H1 (cell line): Measurements from ENCODE around the gene LRRC10. TPM values are rescaled to one million over a fixed set of nuclear protein-coding genes. Genes with fewer than 3 reads are reported as not detected.

Source experiments
- CTCF ChIA-PET: fragments of 300-600 bp; sonication (Branson Sonifier 250); formaldehyde crosslinking; loops from one replicate; lab custom pipeline; 2021; ENCODE audit not compliant: partially characterized antibody; lab: Charles Lee
- POLR2A ChIA-PET: fragments of 300-600 bp; sonication (Branson Sonifier 250); formaldehyde crosslinking; loops from one replicate; lab custom pipeline; 2021; ENCODE audit warnings: inconsistent platforms; ENCODE audit not compliant: partially characterized antibody; lab: Charles Lee
- DNase-seq, 2 experiments: peaks; one replicate each; pipeline versions ENCODE4 v3.0.0 to v3.0.0-alpha.2; 2010 to 2022; ENCODE audit warnings: low spot score in 2 of 2, low read depth in 1 of 2, mixed read lengths in 1 of 2
- FAIRE-seq: peaks from 2 replicates; lab custom pipeline; 2011; peaks lifted over from hg19 to GRCh38; lab: Jason Lieb, UNC
- H2AFZ ChIP-seq: 2 replicates; pipeline ENCODE4 v1.8.1; 2012; ENCODE audit warnings: low read length, inconsistent platforms
- H2AK5ac ChIP-seq: 2 replicates; pipeline ENCODE4 v1.6.1; 2013; ENCODE audit warnings: low read depth, low read length
- H2BK120ac ChIP-seq: replicated peaks from 2 replicates; pipeline ENCODE3; 2013; ENCODE audit warnings: low read depth, low read length, inconsistent platforms
- H2BK12ac ChIP-seq: 2 replicates; pipeline ENCODE4 v1.6.1; 2013; ENCODE audit warnings: low read depth, low read length
- H2BK15ac ChIP-seq: 2 replicates; pipeline ENCODE4 v1.6.1; 2013; ENCODE audit warnings: low read length
- H2BK20ac ChIP-seq: 2 replicates; pipeline ENCODE4 v1.6.1; 2013; ENCODE audit warnings: low read length
- H2BK5ac ChIP-seq: 2 replicates; pipeline ENCODE4 v1.6.1; 2013; ENCODE audit warnings: low read depth, low read length
- H3K14ac ChIP-seq: 2 replicates; pipeline ENCODE4 v1.6.1; 2013; ENCODE audit warnings: inconsistent platforms; ENCODE audit not compliant: insufficient read length
- H3K18ac ChIP-seq: 2 replicates; pipeline ENCODE4 v1.6.1; 2013; ENCODE audit warnings: low read length; ENCODE audit errors: extremely low read depth
- H3K23ac ChIP-seq: 2 replicates; pipeline ENCODE4 v1.6.1; 2013; ENCODE audit warnings: inconsistent platforms; ENCODE audit not compliant: insufficient read length
- H3K23me2 ChIP-seq: 2 replicates; pipeline ENCODE4 v1.6.1; 2013; ENCODE audit warnings: low read depth, low read length
- H3K27ac ChIP-seq: 2 replicates; pipeline ENCODE4 v1.6.1; 2011; ENCODE audit warnings: low read depth, low read length, inconsistent platforms
- H3K27me3 ChIP-seq, 4 experiments: replicated peaks in 1 of 4; 1 replicate in 1 of 4; 2 replicates in 3 of 4; pipeline versions ENCODE4 v1.6.1 to v1.8.1; 2011 to 2013; ENCODE audit warnings: low read length in 3 of 4, mild to moderate bottlenecking in 3 of 4, inconsistent platforms in 2 of 4, mixed read lengths in 2 of 4, moderate library complexity in 1 of 4; ENCODE audit not compliant: control insufficient read depth in 3 of 4, insufficient read depth in 3 of 4; ENCODE audit errors: extremely low read depth in 1 of 4
- H3K36me3 ChIP-seq, 4 experiments: 2 replicates each; pipeline versions ENCODE4 v1.6.1 to v1.8.1; 2011 to 2013; ENCODE audit warnings: mild to moderate bottlenecking in 4 of 4, low read length in 3 of 4, moderate library complexity in 2 of 4, control low read depth in 1 of 4, inconsistent platforms in 1 of 4; ENCODE audit not compliant: insufficient read depth in 4 of 4, control insufficient read depth in 2 of 4
- H3K4ac ChIP-seq: replicated peaks from 2 replicates; pipeline ENCODE3; 2013; ENCODE audit warnings: low read length, low read depth, mixed read lengths, inconsistent platforms; ENCODE audit not compliant: insufficient read length
- H3K4me1 ChIP-seq, 4 experiments: replicated peaks in 1 of 4; 1 replicate in 1 of 4; 2 replicates in 3 of 4; pipeline versions ENCODE4 v1.6.1 to v1.8.1; 2011 to 2013; ENCODE audit warnings: low read length in 3 of 4, inconsistent platforms in 2 of 4, mixed read lengths in 1 of 4; ENCODE audit not compliant: insufficient read depth in 4 of 4, control insufficient read depth in 3 of 4
- H3K4me2 ChIP-seq, 2 experiments: 2 replicates each; pipeline versions ENCODE4 v1.6.1 to v1.8.1; 2011 to 2013; ENCODE audit warnings: low read depth in 2 of 2, low read length in 2 of 2, control low read depth in 1 of 2, inconsistent platforms in 1 of 2, mild to moderate bottlenecking in 1 of 2; ENCODE audit not compliant: insufficient read depth in 1 of 2
- H3K4me3 ChIP-seq, 4 experiments: fragments of 200-600, 300-600 bp in 1 of 4; sonication (generic), shearing (Covaris generic), sonication (Bioruptor Twin) in 1 of 4; 2 replicates each; pipeline versions ENCODE4 v1.5.1 to v1.8.1; 2011 to 2016; ENCODE audit warnings: low read length in 4 of 4, low read depth in 3 of 4, control low read depth in 2 of 4, inconsistent platforms in 2 of 4, mild to moderate bottlenecking in 2 of 4, mixed read lengths in 1 of 4, moderate library complexity in 1 of 4; ENCODE audit not compliant: insufficient read depth in 2 of 4; ENCODE audit errors: extremely low read depth in 1 of 4
- H3K56ac ChIP-seq: replicated peaks from 2 replicates; pipeline ENCODE3; 2013; ENCODE audit warnings: low read depth, mild to moderate bottlenecking, mixed read lengths, low read length, inconsistent platforms; ENCODE audit not compliant: insufficient read length
- H3K79me1 ChIP-seq: 2 replicates; pipeline ENCODE4 v1.6.1; 2013; ENCODE audit warnings: low read depth, low read length, control low read depth
- H3K79me2 ChIP-seq, 2 experiments: 2 replicates each; pipeline versions ENCODE4 v1.6.1 to v1.8.1; 2012 to 2013; ENCODE audit warnings: low read length in 2 of 2, mild to moderate bottlenecking in 2 of 2, inconsistent platforms in 1 of 2; ENCODE audit not compliant: insufficient read depth in 2 of 2, control insufficient read depth in 1 of 2
- H3K9ac ChIP-seq, 4 experiments: replicated peaks in 1 of 4; 1 replicate in 1 of 4; 2 replicates in 3 of 4; pipeline versions ENCODE4 v1.6.1 to v1.8.1; 2011 to 2013; ENCODE audit warnings: low read depth in 3 of 4, low read length in 3 of 4, control low read depth in 2 of 4, mild to moderate bottlenecking in 2 of 4, moderate library complexity in 2 of 4, inconsistent platforms in 1 of 4; ENCODE audit errors: extremely low read depth in 1 of 4
- H3K9me3 ChIP-seq, 2 experiments: 2 replicates each; pipeline versions ENCODE4 v1.6.1 to v1.8.1; 2012 to 2013; ENCODE audit warnings: mild to moderate bottlenecking in 2 of 2, moderate library complexity in 2 of 2, control low read depth in 1 of 2, inconsistent platforms in 1 of 2, low read depth in 1 of 2, low read length in 1 of 2, mixed read lengths in 1 of 2; ENCODE audit not compliant: insufficient read depth in 2 of 2
- H4K20me1 ChIP-seq, 2 experiments: replicated peaks in 1 of 2; 2 replicates each; pipeline versions ENCODE3 to v1.8.1; 2011 to 2013; ENCODE audit warnings: inconsistent platforms in 2 of 2, low read length in 2 of 2, mild to moderate bottlenecking in 1 of 2; ENCODE audit not compliant: insufficient read depth in 2 of 2, control insufficient read depth in 1 of 2
- H4K5ac ChIP-seq: 2 replicates; pipeline ENCODE4 v1.6.1; 2013; ENCODE audit warnings: low read length, low read depth, mixed read lengths, inconsistent platforms; ENCODE audit not compliant: insufficient read length
- H4K8ac ChIP-seq: 2 replicates; pipeline ENCODE4 v1.8.0; 2013; ENCODE audit warnings: mild to moderate bottlenecking, moderate library complexity, low read length, inconsistent platforms; ENCODE audit not compliant: insufficient read depth; ENCODE audit errors: extremely low read depth
- H4K91ac ChIP-seq: replicated peaks from 2 replicates; pipeline ENCODE3; 2013; ENCODE audit warnings: low read length, mixed read lengths, inconsistent platforms; ENCODE audit not compliant: insufficient read length
- CHD2 ChIP-seq: IDR thresholded peaks from 2 replicates; pipeline ENCODE4 v1.6.1; 2012; ENCODE audit warnings: low read length, improper control_type of control experiment
- JUN ChIP-seq: IDR thresholded peaks from 2 replicates; pipeline ENCODE4 v1.6.1; 2011; ENCODE audit warnings: low read depth, mild to moderate bottlenecking, improper control_type of control experiment, low read length
- KDM4A ChIP-seq: IDR thresholded peaks from one replicate; pipeline ENCODE4 v1.7.1; 2012; ENCODE audit warnings: low read depth, mild to moderate bottlenecking, moderate library complexity, low read length, inconsistent platforms; ENCODE audit not compliant: severe bottlenecking
- NRF1 ChIP-seq: IDR thresholded peaks from 2 replicates; pipeline ENCODE4 v1.6.1; 2011; ENCODE audit warnings: mild to moderate bottlenecking, low read depth, low read length, improper control_type of control experiment
- POLR2A ChIP-seq, 2 experiments: IDR thresholded peaks; 1 replicate in 1 of 2; 2 replicates in 1 of 2; pipeline ENCODE4 v1.6.1; 2011; ENCODE audit warnings: low read depth in 2 of 2, low read length in 2 of 2, mild to moderate bottlenecking in 2 of 2; ENCODE audit errors: control extremely low read depth in 1 of 2
- RAD21 ChIP-seq, 2 experiments: IDR thresholded peaks in 1 of 2; conservative IDR thresholded peaks in 1 of 2; 2 replicates each; pipeline ENCODE4 v1.6.1; 2011; ENCODE audit warnings: low read depth in 2 of 2, low read length in 2 of 2, improper control_type of control experiment in 1 of 2, inconsistent platforms in 1 of 2, mild to moderate bottlenecking in 1 of 2, moderate library complexity in 1 of 2
- RFX5 ChIP-seq: IDR thresholded peaks from 2 replicates; pipeline ENCODE4 v1.6.1; 2011; ENCODE audit warnings: low read depth, low read length, improper control_type of control experiment, borderline replicate concordance
- SRF ChIP-seq: IDR thresholded peaks from 2 replicates; pipeline ENCODE4 v1.6.1; 2011; ENCODE audit warnings: mild to moderate bottlenecking, low read depth, low read length, moderate library complexity
- TAF1 ChIP-seq: IDR thresholded peaks from 2 replicates; pipeline ENCODE4 v1.6.1; 2011; ENCODE audit warnings: mild to moderate bottlenecking, low read depth, low read length
- WGBS, 2 experiments: shearing (Covaris generic) in 1 of 2; methylation state at CpG; one replicate each; pipeline versions ENCODE4 v1.1.6 to v1.1.7; 2013 to 2015; ENCODE audit warnings: low lambda C conversion rate in 2 of 2, mixed read lengths in 2 of 2, inconsistent platforms in 1 of 2, low coverage in 1 of 2, missing lambda C conversion rate in 1 of 2; ENCODE audit not compliant: insufficient replicate concordance in 2 of 2, insufficient coverage in 1 of 2, insufficient read length in 1 of 2; ENCODE audit errors: extremely low coverage in 1 of 2, missing lambda C conversion rate in 1 of 2; 5-methylcytosine and 5-hydroxymethylcytosine counted together
- polyA plus RNA-seq, 7 experiments: library from polyadenylated mRNA; depleted of rRNA in 3 of 7; stranded (reverse) in 5 of 7; unstranded in 2 of 7; fragments of >200 nt in 5 of 7; fragments of 200-250 nt in 2 of 7; gene quantifications; 1 replicate in 5 of 7; 2 replicates in 1 of 7; 4 replicates in 1 of 7; pipeline versions ENCODE4 v1.2.1 to v1.2.3, GENCODE V29; 2011 to 2013; ENCODE audit warnings: missing spikeins in 2 of 7, mixed read lengths in 2 of 7
- total RNA-seq: library from RNA; stranded (reverse); fragmentation: NEBNext Ultra II Directional; extraction: Animal tissue kit (Norgen Biotek cat#: 25700); gene quantifications from 2 replicates; pipeline ENCODE4 v1.2.1, GENCODE V29; 2021

LRRC10 gene
- total and polyA plus RNA-seq, 2 of the 8 experiments (the other 6 are each of a cell fraction or from before 2014, with no cell fraction given) = not detected

DNA sequence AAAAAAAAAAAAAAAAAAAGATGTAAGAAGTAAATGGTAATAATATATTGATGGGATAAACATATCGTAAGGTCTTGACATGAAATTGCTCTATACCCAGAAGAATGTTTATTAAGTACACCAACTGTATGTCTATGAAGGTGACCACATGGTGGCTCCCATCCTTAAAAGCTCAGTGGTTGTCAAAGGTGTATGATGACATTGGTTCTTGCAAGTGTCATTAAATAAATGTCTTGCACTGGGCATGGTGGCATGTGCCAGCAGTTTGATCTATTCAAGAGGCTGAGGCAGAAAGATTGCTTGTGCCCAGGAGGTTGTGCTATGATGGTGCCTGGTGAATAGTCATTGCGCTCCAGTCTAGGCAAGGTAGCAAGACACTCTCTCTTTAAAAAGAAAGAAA, 15.0 kb downstream of the LRRC10 start:
- no peak overlapping the region for H2AK5ac ChIP-seq
- no peak overlapping the region for H3K18ac ChIP-seq
- FAIRE-seq = no peak
- H3K4ac ChIP-seq = no peak overlapping the region
- H2BK15ac ChIP-seq = no peak overlapping the region
- no peak overlapping the region for H3K23ac ChIP-seq
- H3K79me1 ChIP-seq = no peaks in the 10 kb centered on the region
- no peak overlapping the region for H4K8ac ChIP-seq
- no peaks in the 10 kb centered on the region for H3K79me2 ChIP-seq
- H3K14ac ChIP-seq = no peak overlapping the region
- no peaks in the 10 kb centered on the region for H3K4me1 ChIP-seq
- 97% methylated on average over 2 of the region's 2 CpGs; no CpG with 5 or more reads in 1 of the 2 experiments for WGBS, 2 experiments
- H4K5ac ChIP-seq = no peak overlapping the region
- H4K20me1 ChIP-seq = peaks cover 4 to 6% of the 10 kb centered on the region in 2 experiments
- H2BK120ac ChIP-seq = no peak overlapping the region
- H3K27ac ChIP-seq = no peak overlapping the region
- H2AFZ ChIP-seq = no peak overlapping the region
- H3K4me3 ChIP-seq = no peak overlapping the region
- H4K91ac ChIP-seq = no peak overlapping the region
- no peaks in the 10 kb centered on the region for H3K23me2 ChIP-seq
- ChIA-PET CTCF (interaction anchor here (0.6 kb wide), 1 partner anchor 18 kb away, joined by 3 read pairs; no protein-coding TSS in a partner anchor), POLR2A (interaction anchor here (1.3 to 4.6 kb wide), 3 partner anchors 8 to 14 kb away, joined by 4 to 40 read pairs (median 5); partner anchors contain the start of gene CCT2)
- no peak for DNase-seq
- H3K36me3 ChIP-seq = peaks cover 42 to 100% (median 87%) of the 10 kb centered on the region in 4 experiments
- no peak overlapping the region for H2BK12ac ChIP-seq
- no peak overlapping the region for H3K4me2 ChIP-seq
- no peak overlapping the region for H2BK20ac ChIP-seq
- H3K27me3 ChIP-seq = no peaks in the 10 kb centered on the region
- H3K9me3 ChIP-seq = no peaks in the 10 kb centered on the region
- H2BK5ac ChIP-seq = no peak overlapping the region
- H3K9ac ChIP-seq = no peak overlapping the region
- no peak overlapping the region for H3K56ac ChIP-seq
- TF ChIP-seq RFX5 (no peak), POLR2A (IDR thresholded peaks at IDR 0.05; ENCODE audit: control extremely low read depth in 1 of 2, low read depth in 2 of 2, low read length in 2 of 2) (no peak), RAD21 (IDR thresholded peaks at IDR 0.05 in 1 of 2, conservative IDR thresholded peaks at IDR 0.05 in 1 of 2; ENCODE audit: low read depth in 2 of 2, low read length in 2 of 2) (no peak), NRF1 (no peak), JUN (no peak), KDM4A (no peak), CHD2 (no peak), SRF (no peak), TAF1 (no peak)
